Ishikawa (cell line): ENCODE data around the gene BCL2L15.

Experiments
- CEBPB ChIP-seq: IDR thresholded peaks from 2 replicates; pipeline ENCODE4 v1.6.1; 2012
- CREB1 ChIP-seq: IDR thresholded peaks from 2 replicates; pipeline ENCODE4 v1.6.1; 2012; ENCODE audit warnings: low read depth
- EGR1 ChIP-seq: IDR thresholded peaks from 2 replicates; pipeline ENCODE4 v1.6.1; 2012
- EP300 ChIP-seq: IDR thresholded peaks from 2 replicates; pipeline ENCODE4 v1.6.1; 2012; ENCODE audit warnings: borderline replicate concordance
- FOXM1 ChIP-seq: IDR thresholded peaks from 2 replicates; pipeline ENCODE4 v1.6.1; 2012; ENCODE audit warnings: low read depth, borderline replicate concordance
- NFIC ChIP-seq: IDR thresholded peaks from 2 replicates; pipeline ENCODE4 v1.6.1; 2012
- RAD21 ChIP-seq: IDR thresholded peaks from 2 replicates; pipeline ENCODE4 v1.6.1; 2012; ENCODE audit warnings: low read depth
- TAF1 ChIP-seq: IDR thresholded peaks from 2 replicates; pipeline ENCODE4 v1.6.1; 2012; ENCODE audit warnings: low read depth, mild to moderate bottlenecking
- TCF12 ChIP-seq: IDR thresholded peaks from 2 replicates; pipeline ENCODE4 v1.6.1; 2012; ENCODE audit warnings: low read depth
- TEAD4 ChIP-seq: IDR thresholded peaks from 2 replicates; pipeline ENCODE4 v1.6.1; 2012
- YY1 ChIP-seq: IDR thresholded peaks from 2 replicates; pipeline ENCODE4 v1.6.1; 2012; ENCODE audit warnings: low read depth
- ZBTB7A ChIP-seq: IDR thresholded peaks from 2 replicates; pipeline ENCODE4 v1.6.1; 2012; ENCODE audit warnings: low read depth
- TF ChIP-seq, protein P1 (sequence below): IDR thresholded peaks from 2 replicates; pipeline ENCODE4 v1.6.1; 2012; ENCODE audit warnings: low read depth, mild to moderate bottlenecking
- TF ChIP-seq, protein P2 (sequence below): IDR thresholded peaks from 2 replicates; pipeline ENCODE4 v1.6.1; 2012
- TF ChIP-seq, protein P3 (sequence below): IDR thresholded peaks from 2 replicates; pipeline ENCODE4 v1.6.1; 2012

The BCL2L15 gene

DNA sequence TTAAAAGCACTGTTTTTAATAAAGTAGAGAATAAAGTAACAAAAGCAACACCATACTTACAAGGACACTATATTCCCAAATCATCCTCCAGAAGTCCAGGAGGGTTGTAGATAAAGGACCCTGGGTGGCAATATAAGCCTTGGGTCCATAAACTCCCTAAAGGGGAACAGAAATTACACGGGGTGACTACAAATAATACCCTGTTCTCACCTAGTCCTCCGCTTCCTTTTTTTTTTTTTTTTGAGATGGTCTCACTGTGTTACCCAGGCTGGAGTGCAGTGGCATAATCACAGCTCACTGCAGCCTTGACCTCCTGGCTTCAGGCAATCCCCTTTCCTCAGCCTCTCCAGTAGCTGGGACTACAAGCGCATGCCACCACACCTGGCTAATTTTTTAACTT is 29.0 kb downstream of the BCL2L15 start:
- TF ChIP-seq, protein P1, sequence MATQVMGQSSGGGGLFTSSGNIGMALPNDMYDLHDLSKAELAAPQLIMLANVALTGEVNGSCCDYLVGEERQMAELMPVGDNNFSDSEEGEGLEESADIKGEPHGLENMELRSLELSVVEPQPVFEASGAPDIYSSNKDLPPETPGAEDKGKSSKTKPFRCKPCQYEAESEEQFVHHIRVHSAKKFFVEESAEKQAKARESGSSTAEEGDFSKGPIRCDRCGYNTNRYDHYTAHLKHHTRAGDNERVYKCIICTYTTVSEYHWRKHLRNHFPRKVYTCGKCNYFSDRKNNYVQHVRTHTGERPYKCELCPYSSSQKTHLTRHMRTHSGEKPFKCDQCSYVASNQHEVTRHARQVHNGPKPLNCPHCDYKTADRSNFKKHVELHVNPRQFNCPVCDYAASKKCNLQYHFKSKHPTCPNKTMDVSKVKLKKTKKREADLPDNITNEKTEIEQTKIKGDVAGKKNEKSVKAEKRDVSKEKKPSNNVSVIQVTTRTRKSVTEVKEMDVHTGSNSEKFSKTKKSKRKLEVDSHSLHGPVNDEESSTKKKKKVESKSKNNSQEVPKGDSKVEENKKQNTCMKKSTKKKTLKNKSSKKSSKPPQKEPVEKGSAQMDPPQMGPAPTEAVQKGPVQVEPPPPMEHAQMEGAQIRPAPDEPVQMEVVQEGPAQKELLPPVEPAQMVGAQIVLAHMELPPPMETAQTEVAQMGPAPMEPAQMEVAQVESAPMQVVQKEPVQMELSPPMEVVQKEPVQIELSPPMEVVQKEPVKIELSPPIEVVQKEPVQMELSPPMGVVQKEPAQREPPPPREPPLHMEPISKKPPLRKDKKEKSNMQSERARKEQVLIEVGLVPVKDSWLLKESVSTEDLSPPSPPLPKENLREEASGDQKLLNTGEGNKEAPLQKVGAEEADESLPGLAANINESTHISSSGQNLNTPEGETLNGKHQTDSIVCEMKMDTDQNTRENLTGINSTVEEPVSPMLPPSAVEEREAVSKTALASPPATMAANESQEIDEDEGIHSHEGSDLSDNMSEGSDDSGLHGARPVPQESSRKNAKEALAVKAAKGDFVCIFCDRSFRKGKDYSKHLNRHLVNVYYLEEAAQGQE: no peak
- TF ChIP-seq CEBPB: no peak
- TF ChIP-seq NFIC: no peak
- TF ChIP-seq TAF1: no peak
- no peak for TF ChIP-seq TCF12
- TF ChIP-seq ZBTB7A: no peak
- no peak for TF ChIP-seq RAD21
- TF ChIP-seq TEAD4: no peak
- TF ChIP-seq FOXM1: no peak
- TF ChIP-seq EGR1: no peak
- no peak for TF ChIP-seq EP300
- no peak for TF ChIP-seq CREB1
- TF ChIP-seq, protein P2, sequence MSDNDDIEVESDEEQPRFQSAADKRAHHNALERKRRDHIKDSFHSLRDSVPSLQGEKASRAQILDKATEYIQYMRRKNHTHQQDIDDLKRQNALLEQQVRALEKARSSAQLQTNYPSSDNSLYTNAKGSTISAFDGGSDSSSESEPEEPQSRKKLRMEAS: no peak
- TF ChIP-seq, protein P3, sequence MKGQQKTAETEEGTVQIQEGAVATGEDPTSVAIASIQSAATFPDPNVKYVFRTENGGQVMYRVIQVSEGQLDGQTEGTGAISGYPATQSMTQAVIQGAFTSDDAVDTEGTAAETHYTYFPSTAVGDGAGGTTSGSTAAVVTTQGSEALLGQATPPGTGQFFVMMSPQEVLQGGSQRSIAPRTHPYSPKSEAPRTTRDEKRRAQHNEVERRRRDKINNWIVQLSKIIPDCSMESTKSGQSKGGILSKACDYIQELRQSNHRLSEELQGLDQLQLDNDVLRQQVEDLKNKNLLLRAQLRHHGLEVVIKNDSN: no peak

DNA sequence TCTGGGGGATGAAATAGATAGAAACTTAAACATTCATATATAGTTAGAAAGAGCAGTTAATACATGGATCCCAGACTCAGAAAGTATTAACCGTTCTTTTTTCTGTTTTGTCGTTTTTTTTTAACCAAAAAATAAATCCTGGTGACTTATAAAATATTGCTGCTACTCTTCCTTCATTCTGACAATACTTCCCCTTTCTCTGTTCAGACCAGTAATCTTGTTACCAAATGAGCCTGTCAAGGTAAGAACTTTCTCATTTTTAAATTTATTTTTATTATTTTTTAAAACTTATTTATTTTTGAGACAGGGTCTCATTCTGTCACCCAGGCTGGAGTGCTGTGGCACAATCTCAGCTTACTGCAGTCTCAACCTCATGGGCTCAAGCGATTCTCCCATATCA is 29.6 kb downstream of the BCL2L15 start:
- TF ChIP-seq EP300: no peak
- no peak for TF ChIP-seq TAF1
- TF ChIP-seq RAD21: no peak
- TF ChIP-seq EGR1: no peak
- no peak for TF ChIP-seq CREB1
- TF ChIP-seq, protein P2: no peak
- no peak for TF ChIP-seq CEBPB
- TF ChIP-seq, protein P1: no peak
- no peak for TF ChIP-seq YY1
- no peak for TF ChIP-seq FOXM1
- no peak for TF ChIP-seq ZBTB7A
- no peak for TF ChIP-seq TCF12
- no peak for TF ChIP-seq NFIC
- TF ChIP-seq TEAD4: no peak
- TF ChIP-seq, protein P3: no peak

DNA sequence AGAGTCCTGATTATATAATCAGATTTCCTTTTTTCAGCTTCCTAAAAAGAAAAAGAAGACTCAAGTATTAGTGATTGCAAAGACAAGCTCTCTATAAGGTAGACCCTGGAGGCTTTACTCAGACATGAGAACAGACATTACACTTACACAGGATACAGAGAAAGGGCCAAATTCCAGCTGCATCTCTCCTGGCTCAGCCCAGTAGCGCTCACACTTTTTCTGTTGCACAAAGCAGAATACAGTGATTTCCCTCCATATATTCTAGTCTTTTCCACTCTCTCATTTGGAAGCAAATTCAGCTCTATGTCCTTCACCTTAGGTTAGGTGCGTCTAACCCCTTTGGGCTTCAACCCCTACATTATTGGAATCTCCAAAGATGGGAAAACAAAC is 31.0 kb downstream of the BCL2L15 start:
- TF ChIP-seq YY1 (no peak), EP300 (no peak), TCF12 (no peak), CREB1 (no peak), ZBTB7A (no peak), RAD21 (no peak)

DNA sequence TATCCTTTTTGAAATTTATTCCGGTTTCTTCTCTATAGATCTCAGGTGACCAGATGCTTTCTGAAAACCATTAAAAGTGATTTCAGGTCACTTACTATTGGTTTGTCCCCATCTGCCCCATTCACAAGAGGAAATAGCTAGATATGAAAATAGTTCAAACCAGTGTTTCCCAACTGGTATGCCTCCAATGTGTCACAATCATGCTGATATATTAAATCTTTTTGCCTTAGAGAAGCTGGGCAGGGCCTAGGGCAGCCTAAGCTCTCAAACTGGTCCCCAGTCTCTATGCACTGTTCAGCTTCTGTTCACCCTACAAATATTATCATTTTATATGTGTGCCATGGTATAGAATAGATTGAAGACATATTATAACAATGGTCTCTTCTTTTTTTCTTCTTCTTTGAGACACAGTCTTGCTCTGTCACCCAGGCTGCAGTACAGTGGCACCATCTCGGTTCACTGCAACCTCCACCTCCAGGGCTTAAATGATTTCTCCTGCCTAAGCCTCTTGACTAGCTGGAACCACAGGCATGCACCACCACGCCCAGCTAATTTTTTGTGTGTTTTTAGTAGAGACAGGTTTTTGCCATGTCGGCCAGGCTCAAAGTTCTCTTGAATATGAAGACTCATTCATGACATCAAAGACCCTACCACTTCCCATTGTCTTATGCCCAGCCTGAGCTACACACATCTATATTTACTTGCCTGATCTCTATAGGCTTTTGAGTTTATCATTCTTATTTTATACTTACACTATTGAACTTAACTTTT is 31.6 kb downstream of the BCL2L15 start:
- TF ChIP-seq ZBTB7A: no peak
- TF ChIP-seq TCF12: no peak
- TF ChIP-seq CREB1: no peak
- TF ChIP-seq, protein P3: no peak
- TF ChIP-seq, protein P2: no peak
- no peak for TF ChIP-seq FOXM1
- TF ChIP-seq, protein P1: no peak
